Adrenal gland (tissue), 5 donors: Measurements from ENCODE around the gene CORO2B.

ENCODE experiments used
- POLR2A ChIP-seq, 2 donors: fragments of 450-650 bp; IDR thresholded peaks; one replicate each; pipeline ENCODE4 v1.6.1; 2017; ENCODE audit warnings: antibody characterized with exemption in 2 of 2, mild to moderate bottlenecking in 2 of 2, moderate library complexity in 1 of 2
- TF ChIP-seq, protein P1 (sequence below), 6 experiments: fragments of 450-650 bp in 4 of 6; fragments of 200-600 bp in 2 of 6; sonication (generic) in 1 of 6; IDR thresholded peaks; 1 replicate in 5 of 6; 2 replicates in 1 of 6; pipeline versions ENCODE4 v1.5.1 to v1.8.0; 2016 to 2021; ENCODE audit warnings: antibody characterized with exemption in 6 of 6, mild to moderate bottlenecking in 2 of 6, moderate library complexity in 1 of 6
- donor health status: DM: no; HTN: no; CAD: no.

DNA sequence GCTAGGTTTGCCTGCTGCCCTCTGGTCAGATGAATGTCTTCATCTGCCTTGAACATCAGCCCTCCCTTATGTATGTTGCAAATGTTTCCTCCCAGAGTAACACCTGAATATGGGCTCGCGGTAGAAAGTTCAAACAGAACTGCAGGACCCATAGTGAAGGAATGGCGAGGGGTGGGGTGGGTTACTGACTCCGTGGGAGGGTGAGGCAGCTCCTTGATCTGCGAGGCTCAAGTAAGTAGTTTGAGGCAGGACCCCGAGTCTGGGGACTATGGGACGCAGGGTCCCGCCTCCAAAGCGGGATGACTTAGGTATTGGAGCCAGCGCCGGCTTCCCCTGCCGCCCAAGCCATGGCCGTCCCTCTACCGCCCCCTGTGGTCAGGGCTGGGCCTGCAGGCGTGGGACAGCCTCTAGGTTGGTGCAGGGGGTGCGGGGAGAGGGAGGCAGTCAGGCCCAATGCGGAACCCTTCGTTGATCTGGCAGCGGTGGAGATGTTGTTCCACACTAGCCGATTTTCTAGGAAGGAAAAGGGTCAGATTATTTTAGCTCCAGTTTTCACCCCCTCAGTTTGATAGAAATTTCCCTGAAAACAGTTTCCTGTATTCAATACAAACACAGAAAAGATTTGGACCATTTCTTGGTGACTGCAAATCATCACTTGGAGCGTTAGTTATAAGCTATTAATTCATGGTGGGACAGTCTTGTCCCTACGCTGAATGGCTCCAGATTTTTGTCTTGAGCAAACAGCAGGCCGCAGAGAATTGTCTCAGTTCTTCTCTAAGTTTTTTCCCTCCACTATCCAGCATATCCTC is 72.3 kb downstream of the CORO2B start:
- TF ChIP-seq, protein P1, sequence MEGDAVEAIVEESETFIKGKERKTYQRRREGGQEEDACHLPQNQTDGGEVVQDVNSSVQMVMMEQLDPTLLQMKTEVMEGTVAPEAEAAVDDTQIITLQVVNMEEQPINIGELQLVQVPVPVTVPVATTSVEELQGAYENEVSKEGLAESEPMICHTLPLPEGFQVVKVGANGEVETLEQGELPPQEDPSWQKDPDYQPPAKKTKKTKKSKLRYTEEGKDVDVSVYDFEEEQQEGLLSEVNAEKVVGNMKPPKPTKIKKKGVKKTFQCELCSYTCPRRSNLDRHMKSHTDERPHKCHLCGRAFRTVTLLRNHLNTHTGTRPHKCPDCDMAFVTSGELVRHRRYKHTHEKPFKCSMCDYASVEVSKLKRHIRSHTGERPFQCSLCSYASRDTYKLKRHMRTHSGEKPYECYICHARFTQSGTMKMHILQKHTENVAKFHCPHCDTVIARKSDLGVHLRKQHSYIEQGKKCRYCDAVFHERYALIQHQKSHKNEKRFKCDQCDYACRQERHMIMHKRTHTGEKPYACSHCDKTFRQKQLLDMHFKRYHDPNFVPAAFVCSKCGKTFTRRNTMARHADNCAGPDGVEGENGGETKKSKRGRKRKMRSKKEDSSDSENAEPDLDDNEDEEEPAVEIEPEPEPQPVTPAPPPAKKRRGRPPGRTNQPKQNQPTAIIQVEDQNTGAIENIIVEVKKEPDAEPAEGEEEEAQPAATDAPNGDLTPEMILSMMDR (IDR thresholded peaks at IDR 0.05) = peak; percentile 46 to 75 (median 62)
- TF ChIP-seq POLR2A (IDR thresholded peaks at IDR 0.05) = no peak
